Epithelial cell of proximal tubule (primary cell): ENCODE data around the gene CABLES1. TPM values are rescaled to one million over a fixed set of nuclear protein-coding genes. Genes with fewer than 3 reads are reported as not detected.
A peak's percentile ranks its signal among the peaks of the same experiment; 100 is the strongest.

ENCODE experiments used
- DNase-seq: peaks from one replicate; pipeline ENCODE4 v3.0.0-alpha.2; 2011; ENCODE audit warnings: low read depth
- H3K4me3 ChIP-seq: 2 replicates; pipeline ENCODE4 v1.5.1; 2011; ENCODE audit warnings: low read depth, mild to moderate bottlenecking, low read length
- total RNA-seq: library from RNA; depleted of rRNA; stranded (reverse); fragments of >200 nt; gene quantifications from 2 replicates; pipeline ENCODE4 v1.2.3, GENCODE V29; 2015
- TF ChIP-seq, protein P1 (sequence below): conservative IDR thresholded peaks from 2 replicates; pipeline ENCODE4 v1.5.1; 2012; ENCODE audit warnings: low read depth, mild to moderate bottlenecking, low read length

CABLES1 gene
- total RNA-seq, 1 donor from 2014 or later, result 6.1 TPM

DNA sequence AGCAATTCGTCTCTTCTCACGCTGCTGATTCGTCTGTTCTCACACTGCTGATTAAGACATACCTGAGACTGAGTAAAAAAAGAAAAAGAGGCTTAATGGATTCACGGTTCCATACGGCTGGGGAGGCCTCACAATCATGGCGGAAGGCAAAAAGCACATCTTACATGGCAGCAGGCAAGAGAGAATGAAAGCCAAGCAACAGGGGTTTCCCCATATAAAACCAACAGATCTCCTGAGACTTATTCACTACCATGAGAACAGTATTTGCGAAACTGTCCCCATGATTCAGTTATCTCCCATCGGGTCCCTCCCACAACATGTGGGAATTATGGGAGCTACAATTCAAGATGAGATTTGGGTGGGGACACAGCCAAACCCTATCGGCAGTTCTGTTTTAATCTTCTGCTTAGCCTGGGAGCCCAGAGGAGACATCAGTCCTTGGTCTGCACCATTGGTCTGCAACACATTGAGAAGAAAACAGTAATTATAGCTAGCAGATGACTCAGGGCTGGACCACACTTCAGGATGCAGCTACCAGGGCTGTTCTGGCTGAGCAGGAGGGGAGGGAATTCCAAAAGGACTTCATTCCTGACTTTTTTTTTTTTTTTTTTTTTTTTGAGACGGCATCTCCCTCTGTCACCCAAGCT, 69.4 kb downstream of the CABLES1 start:
- TF ChIP-seq, protein P1, sequence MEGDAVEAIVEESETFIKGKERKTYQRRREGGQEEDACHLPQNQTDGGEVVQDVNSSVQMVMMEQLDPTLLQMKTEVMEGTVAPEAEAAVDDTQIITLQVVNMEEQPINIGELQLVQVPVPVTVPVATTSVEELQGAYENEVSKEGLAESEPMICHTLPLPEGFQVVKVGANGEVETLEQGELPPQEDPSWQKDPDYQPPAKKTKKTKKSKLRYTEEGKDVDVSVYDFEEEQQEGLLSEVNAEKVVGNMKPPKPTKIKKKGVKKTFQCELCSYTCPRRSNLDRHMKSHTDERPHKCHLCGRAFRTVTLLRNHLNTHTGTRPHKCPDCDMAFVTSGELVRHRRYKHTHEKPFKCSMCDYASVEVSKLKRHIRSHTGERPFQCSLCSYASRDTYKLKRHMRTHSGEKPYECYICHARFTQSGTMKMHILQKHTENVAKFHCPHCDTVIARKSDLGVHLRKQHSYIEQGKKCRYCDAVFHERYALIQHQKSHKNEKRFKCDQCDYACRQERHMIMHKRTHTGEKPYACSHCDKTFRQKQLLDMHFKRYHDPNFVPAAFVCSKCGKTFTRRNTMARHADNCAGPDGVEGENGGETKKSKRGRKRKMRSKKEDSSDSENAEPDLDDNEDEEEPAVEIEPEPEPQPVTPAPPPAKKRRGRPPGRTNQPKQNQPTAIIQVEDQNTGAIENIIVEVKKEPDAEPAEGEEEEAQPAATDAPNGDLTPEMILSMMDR, result no peak
- no peak overlapping the region for H3K4me3 ChIP-seq
- DNase-seq, result no peak

DNA sequence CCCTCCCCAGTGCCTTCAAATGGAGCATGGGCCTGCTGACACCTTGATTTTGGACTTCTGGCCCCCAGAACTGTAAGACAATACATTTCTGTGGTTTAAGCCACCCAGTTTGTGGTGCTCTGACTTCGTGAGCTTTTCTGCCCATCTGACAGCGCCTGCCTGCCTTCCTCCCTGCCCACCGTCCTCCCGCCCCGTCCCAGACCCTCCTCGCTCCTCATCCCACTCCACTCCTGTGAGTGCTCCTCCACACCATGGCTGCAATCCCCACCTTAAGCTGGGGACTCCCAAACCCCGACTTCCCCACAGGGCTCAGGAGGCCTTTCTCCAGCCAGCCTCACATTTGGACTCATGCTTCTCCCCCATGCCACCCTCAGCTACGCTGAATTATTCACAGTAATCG, 70.7 kb downstream of the CABLES1 start:
- no peak overlapping the region for H3K4me3 ChIP-seq
- no peak for DNase-seq
- TF ChIP-seq, protein P1, result no peak

DNA sequence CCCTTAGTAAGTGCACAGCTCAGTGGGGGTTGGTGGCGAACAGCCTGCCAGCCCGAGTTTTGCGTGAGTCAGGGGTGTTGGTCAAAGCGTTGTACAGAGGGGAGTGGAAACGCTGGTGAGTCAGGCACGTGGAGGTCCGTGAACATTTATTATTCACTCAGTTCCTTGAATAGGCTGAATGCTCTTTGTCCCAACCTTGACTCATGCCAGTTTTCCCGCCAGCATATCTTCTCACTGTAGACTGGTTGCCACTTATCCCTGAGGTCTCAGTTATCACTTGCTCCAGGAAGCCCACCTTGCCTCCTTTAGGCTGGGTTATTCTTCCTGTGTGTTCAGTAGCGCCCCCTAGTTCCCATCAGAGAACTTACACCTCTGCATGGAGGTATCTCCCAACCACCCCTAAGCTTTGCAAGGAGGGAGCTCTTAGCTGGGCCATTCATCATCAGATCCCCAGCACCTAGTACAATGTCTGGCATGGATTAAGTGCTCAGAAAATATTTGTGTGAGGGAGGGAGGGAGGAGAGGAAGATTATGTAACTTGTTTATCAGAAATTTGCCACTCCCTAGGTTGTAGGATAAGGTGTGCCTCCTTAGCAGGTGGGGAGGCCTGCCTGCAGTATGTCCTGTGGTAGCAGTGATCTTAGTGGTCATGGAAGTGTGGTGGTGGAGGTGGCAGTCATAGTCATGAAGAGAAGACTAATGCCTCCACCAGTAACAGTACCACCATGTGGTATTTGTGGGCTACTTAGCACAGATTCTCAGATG, 72.1 kb downstream of the CABLES1 start:
- TF ChIP-seq, protein P1, result peak; percentile 57
- no peak overlapping the region for H3K4me3 ChIP-seq
- DNase-seq, result no peak

DNA sequence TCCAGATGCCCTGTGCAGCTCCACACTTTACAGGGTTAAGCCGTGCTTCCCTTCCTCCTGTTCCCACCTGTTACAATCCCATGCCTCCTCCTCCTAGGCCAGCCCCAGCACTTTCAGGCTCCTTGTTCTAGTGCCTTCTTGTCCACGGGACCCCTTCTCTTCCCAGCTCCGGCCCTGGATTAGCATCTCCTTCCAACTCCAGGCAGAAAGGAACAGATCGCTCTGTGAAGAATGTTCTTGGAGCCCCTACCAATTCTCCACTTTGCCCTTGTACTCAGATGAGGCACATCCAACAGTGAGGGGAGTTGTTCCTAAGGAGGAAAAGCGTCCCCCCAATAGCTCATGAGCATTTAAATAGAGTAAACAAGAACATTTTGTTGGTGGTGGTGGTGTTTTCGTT, 72.7 kb downstream of the CABLES1 start:
- TF ChIP-seq, protein P1, result no peak
- DNase-seq, result no peak
- no peak overlapping the region for H3K4me3 ChIP-seq

DNA sequence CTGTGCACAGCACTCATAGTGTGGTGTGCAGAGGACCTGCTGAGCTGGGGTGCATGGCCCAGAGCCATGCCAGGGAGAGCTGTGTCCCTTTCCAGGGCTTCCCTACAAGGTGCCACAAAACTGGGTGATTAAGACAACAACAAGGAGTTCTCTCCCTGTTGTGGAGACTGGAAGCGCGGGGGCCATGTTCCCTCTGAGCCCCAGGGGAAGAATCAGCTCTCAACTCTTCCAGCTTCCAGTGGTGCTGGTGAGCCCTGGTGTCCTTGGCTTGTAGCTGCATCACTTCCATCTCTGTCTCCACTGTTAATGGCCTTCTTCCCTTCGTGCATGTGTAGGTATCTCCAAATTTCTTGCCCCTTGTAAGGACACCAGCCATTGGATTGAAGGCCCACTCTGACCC, 73.3 kb downstream of the CABLES1 start:
- no peak for DNase-seq
- TF ChIP-seq, protein P1, result no peak
- no peak overlapping the region for H3K4me3 ChIP-seq

DNA sequence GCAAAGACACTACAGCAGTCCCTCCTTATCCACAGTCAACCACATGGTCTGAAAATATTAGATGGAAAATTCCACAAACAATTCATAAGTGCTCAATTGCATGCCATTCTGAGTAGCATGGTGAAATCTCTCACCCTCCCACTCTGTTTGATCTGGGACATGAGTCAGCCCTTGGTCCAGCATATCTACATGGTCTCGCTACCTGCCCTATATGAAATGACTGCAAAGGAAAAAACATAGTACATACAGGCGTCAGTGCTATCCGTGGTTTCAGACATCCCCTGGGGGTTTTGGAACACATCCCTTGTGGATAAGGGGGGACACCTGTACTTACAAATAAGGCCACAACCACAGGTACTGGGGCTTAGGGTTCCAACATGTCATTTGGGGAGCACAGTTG, 73.7 kb downstream of the CABLES1 start:
- H3K4me3 ChIP-seq, result no peak overlapping the region
- no peak for DNase-seq
- TF ChIP-seq, protein P1, result no peak

DNA sequence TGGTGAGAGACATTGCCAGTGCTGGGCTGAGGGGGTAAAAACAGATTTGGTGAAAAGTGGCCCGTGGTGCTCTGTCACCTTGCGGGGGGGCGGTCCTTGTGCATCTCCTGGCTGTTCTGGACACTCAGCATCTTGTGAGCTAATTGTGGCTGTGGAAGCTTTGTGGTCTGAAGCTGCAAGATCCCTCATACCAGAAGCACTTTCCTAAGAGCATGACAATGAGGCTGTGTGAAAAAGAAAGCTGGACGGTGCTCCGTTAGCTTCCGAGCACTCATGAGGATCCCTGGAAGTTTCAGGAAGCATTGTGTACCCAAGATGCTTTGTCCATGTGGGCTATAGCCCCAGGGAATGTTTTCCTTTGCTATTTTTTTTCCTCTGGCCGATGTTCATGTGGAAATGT, 74.5 kb downstream of the CABLES1 start:
- no peak for DNase-seq
- TF ChIP-seq, protein P1, result no peak
- H3K4me3 ChIP-seq, result no peak overlapping the region
